WI38 (cell line): ENCODE results near the gene FAIM2.
A peak's percentile ranks its signal among the peaks of the same experiment; 100 is the strongest.

Experiments
- H3K4me3 ChIP-seq: 2 replicates; pipeline ENCODE4 v1.5.1; 2011; ENCODE audit warnings: low read depth, mild to moderate bottlenecking, control low read depth, low read length
- CTCF ChIP-seq: IDR thresholded peaks from 2 replicates; pipeline ENCODE4 v1.5.1; 2012; ENCODE audit warnings: low read depth, mild to moderate bottlenecking, control low read depth, low read length

Gene FAIM2

GRCh38 chr12:49903700-49904423, at the start of gene FAIM2:
Gene FAIM2 (minus strand): TSS chr12:49903900. CDS start chr12:49903792, 108 bp downstream.
- no peak for TF ChIP-seq CTCF
- H3K4me3 ChIP-seq, result peak within 1 kb of the TSS; percentile 27; the same call in 1 of the 2 replicates

- no peak overlapping the region for H3K4me3 ChIP-seq
- no peak for TF ChIP-seq CTCF
Measured at GRCh38 chr12:49953151-49953550, 49.5 kb upstream of the FAIM2 start.

- TF ChIP-seq CTCF, result no peak
- no peak overlapping the region for H3K4me3 ChIP-seq
Measured at GRCh38 chr12:49952391-49953055, 48.8 kb upstream of the FAIM2 start.

DNA sequence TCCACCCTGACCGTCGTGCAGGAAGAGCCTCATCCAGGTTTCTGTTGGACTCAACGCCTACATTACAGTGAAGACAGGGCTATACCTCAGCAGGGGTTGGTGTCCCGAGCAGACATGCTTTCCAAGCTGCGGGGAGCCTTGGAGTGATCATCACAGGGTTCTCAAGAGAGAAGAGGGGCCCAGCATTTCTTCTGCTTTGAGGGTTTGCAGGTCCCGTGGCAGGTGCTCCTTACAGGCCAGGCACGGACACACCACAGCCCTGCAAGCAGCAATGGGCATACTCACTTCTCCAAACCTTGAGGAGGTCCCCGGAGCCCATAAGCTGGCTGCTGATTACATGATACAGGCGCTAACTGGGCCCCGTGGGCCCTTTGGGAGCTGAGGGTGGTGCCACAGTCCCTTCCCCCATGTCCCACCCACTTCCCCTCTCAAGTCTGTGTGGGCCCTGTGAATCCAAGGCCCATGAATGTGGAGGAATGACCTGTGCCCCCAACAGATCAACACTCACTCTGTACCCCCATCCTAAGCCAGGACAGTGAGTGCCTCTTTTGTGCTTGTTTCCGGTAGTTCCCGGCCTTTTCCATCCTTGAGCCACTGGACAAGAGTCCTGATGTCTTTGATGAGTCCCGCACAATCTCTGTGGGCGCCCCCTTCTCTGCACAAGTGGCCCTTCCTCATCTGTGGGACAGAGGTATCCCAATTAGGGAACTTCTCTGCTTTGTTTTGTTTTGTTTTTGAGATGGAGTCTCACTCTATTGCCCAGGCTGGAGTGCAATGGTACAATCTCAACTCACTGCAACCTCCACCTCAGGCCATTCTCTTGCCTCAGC, 47.9 kb upstream of the FAIM2 start:
- TF ChIP-seq CTCF, result no peak
- no peak overlapping the region for H3K4me3 ChIP-seq

DNA sequence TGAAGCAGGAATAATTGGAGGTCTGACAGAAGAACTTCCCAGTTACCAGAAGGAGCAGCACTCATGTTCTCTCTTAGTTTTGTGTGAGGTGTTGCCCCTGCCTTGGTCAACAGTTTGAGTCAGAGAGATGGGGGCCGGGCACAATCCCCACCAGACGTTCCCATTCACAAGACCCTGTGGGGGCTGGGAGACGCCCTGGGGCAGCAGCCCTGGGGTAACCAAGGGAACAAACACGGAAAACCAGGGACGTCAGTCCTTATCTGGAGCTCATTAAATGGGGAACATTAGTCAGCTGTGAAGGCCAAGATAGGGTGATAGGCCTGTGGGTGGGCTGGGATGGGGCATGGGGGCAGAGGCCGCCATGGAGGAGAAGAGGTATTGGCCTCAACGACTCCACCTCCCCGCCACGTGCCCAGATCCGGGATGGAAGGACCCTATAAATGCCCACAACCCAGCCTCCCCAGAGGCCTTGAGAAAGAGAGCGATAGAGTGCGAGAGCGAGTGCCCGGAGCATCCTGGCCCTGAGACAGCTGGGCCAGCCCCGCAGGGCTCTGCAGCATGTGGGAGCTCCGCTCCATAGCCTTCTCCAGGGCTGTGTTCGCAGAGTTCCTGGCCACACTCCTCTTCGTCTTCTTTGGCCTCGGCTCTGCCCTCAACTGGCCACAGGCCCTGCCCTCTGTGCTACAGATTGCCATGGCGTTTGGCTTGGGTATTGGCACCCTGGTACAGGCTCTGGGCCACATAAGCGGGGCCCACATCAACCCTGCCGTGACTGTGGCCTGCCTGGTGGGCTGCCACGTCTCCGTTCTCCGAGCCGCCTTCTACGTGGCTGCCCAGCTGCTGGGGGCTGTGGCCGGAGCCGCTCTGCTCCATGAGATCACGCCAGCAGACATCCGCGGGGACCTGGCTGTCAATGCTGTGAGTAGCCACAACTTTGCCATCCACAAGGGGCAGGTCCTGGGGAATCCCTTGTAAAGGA, 46.9 kb upstream of the FAIM2 start, which contains the start of gene AQP2:
AQP2 (plus strand) TSS at position 465 of the 979 bp plus-strand sequence; CDS start at position 559, 94 bp downstream.
- no peak within 1 kb of the TSS for H3K4me3 ChIP-seq
- no peak for TF ChIP-seq CTCF

DNA sequence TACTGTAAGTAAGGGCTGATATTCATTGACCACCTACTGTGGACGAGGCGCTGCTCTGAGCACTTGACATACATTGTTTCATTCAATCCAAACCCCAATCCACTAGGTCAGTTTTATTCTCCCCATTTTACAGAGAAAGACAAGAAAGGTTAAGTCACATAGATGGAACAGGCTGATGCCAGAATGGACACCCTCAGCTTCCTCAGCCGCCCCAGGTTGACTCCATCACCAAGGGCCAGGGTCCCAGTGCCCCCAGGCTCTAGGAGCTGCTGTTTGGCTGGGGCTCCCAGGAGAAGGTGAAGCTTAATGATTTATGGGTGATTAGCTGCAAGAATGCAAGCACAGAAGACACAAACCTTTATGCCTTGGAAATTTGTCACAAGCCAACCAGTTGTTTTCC, 46.2 kb upstream of the FAIM2 start:
- no peak for TF ChIP-seq CTCF
- no peak overlapping the region for H3K4me3 ChIP-seq
